ENCODE measurements around the gene CPT1B. TPM values are rescaled to one million over a fixed set of nuclear protein-coding genes. Genes with fewer than 3 reads are reported as not detected.

The CPT1B gene
- total and polyA plus RNA-seq, 2 donors (not counting 3 experiments of a cell fraction or from before 2014, with no cell fraction given) = 7.1 TPM

- H3K9me3 ChIP-seq (replicated peaks; ENCODE audit: control insufficient read depth, insufficient read depth, low read length) = no peaks in the 10 kb centered on the region
- H3K4me1 ChIP-seq (ENCODE audit: control insufficient read depth, extremely low read depth, insufficient read depth, low read length) = no peaks in the 10 kb centered on the region
- FAIRE-seq (peak; percentile 85), DNase-seq (ENCODE audit: low read depth, low spot score) (peak; percentile 53)
- intact Hi-C loops (cut with micrococcal nuclease) = loop anchor here (2.0 kb wide), 1 partner anchor 17 kb away; no protein-coding TSS in a partner anchor
- H3K27ac ChIP-seq (ENCODE audit: insufficient read depth, low read depth, low read length) = no peak overlapping the region
- H3K79me2 ChIP-seq (ENCODE audit: control insufficient read depth, insufficient read depth, low read length) = no peaks in the 10 kb centered on the region
- dilution Hi-C loops (cut with MboI; ENCODE audit: extremely low pct_ligation_motif_present, low sequenced_read_pairs) = no loop called here
- peaks cover 20 to 33% of the 10 kb centered on the region in 2 experiments for H3K27me3 ChIP-seq (ENCODE audit: control insufficient read depth in 2 of 2, insufficient read depth in 2 of 2, low read length in 2 of 2)
- no TSS peak for BruUV-seq (replicated peaks)
- H3K9ac ChIP-seq (replicated peaks; ENCODE audit: extremely low read depth, insufficient read depth, low read length) = no peak overlapping the region
- H3K4me2 ChIP-seq (ENCODE audit: insufficient read depth, low read length) = no peak overlapping the region
- CTCF ChIA-PET = interaction anchor here (0.6 to 2.3 kb wide), 3 partner anchors 18 to 75 kb away, joined by 4 to 9 read pairs (median 7); partner anchors contain the start of genes SCO2 and SYCE3
- no peak overlapping the region for H3K4me3 ChIP-seq (replicated peaks in 1 of 3; ENCODE audit: insufficient read depth in 1 of 3, low read depth in 1 of 3, low read length in 3 of 3)
- no peaks in the 10 kb centered on the region for H4K20me1 ChIP-seq (replicated peaks; ENCODE audit: control insufficient read depth, extremely low read depth, insufficient read depth, low read length)
- H2AFZ ChIP-seq (ENCODE audit: low read depth, low read length) = peak overlapping the region; percentile 17
- no peaks in the 10 kb centered on the region for H3K9me1 ChIP-seq (replicated peaks; ENCODE audit: control insufficient read depth, extremely low read depth, insufficient read depth, low read length)
- POLR2A ChIA-PET = no interaction called here
- H3K36me3 ChIP-seq (ENCODE audit: control insufficient read depth in 2 of 2, extremely low read depth in 1 of 2, insufficient read depth in 2 of 2, low read length in 2 of 2) = no peaks in the 10 kb centered on the region
- peak; percentile 49 to 81 for TF ChIP-seq CTCF (IDR thresholded peaks at IDR 0.05; ENCODE audit: extremely low read depth in 1 of 2, insufficient read depth in 1 of 2, low read depth in 1 of 2, low read length in 2 of 2)
- TF ChIP-seq GATA2 (IDR thresholded peaks at IDR 0.05; ENCODE audit: insufficient read depth, insufficient read length, low read depth, low read length) = no peak
These were observed 34.0 kb downstream of the CPT1B start for GRCh38 chr22:50544078-50544745.

- H3K27ac ChIP-seq (ENCODE audit: insufficient read depth, low read depth, low read length) = no peak overlapping the region
- no peaks in the 10 kb centered on the region for H3K36me3 ChIP-seq (ENCODE audit: control insufficient read depth in 2 of 2, extremely low read depth in 1 of 2, insufficient read depth in 2 of 2, low read length in 2 of 2)
- no peak overlapping the region for H3K9ac ChIP-seq (replicated peaks; ENCODE audit: extremely low read depth, insufficient read depth, low read length)
- no peak overlapping the region for H2AFZ ChIP-seq (ENCODE audit: low read depth, low read length)
- TF ChIP-seq GATA2 (IDR thresholded peaks at IDR 0.05; ENCODE audit: insufficient read depth, insufficient read length, low read depth, low read length) (no peak), FOS (IDR thresholded peaks at IDR 0.05; ENCODE audit: borderline replicate concordance, insufficient read depth, low read length) (no peak), POLR2A (IDR thresholded peaks at IDR 0.05; ENCODE audit: low read depth, low read length) (no peak), MAX (IDR thresholded peaks at IDR 0.05; ENCODE audit: insufficient read depth, insufficient read length) (no peak), MYC (IDR thresholded peaks at IDR 0.05; ENCODE audit: low read depth, low read length) (no peak), JUN (IDR thresholded peaks at IDR 0.05; ENCODE audit: borderline replicate concordance, insufficient read depth, insufficient read length, low read depth) (no peak), CTCF (IDR thresholded peaks at IDR 0.05; ENCODE audit: extremely low read depth in 1 of 2, insufficient read depth in 1 of 2, low read depth in 1 of 2, low read length in 2 of 2) (no peak), POLR2AphosphoS5 (IDR thresholded peaks at IDR 0.05; ENCODE audit: insufficient read depth, low read depth, low read length) (no peak), EZH2 (IDR thresholded peaks at IDR 0.05; ENCODE audit: borderline replicate concordance, low read depth, low read length, severe bottlenecking) (no peak)
- POLR2A ChIA-PET = no interaction called here
- H4K20me1 ChIP-seq (replicated peaks; ENCODE audit: control insufficient read depth, extremely low read depth, insufficient read depth, low read length) = no peaks in the 10 kb centered on the region
- no peaks in the 10 kb centered on the region for H3K9me3 ChIP-seq (replicated peaks; ENCODE audit: control insufficient read depth, insufficient read depth, low read length)
- no peak overlapping the region for H3K4me3 ChIP-seq (replicated peaks in 1 of 3; ENCODE audit: insufficient read depth in 1 of 3, low read depth in 1 of 3, low read length in 3 of 3)
- H3K79me2 ChIP-seq (ENCODE audit: control insufficient read depth, insufficient read depth, low read length) = no peaks in the 10 kb centered on the region
- H3K4me1 ChIP-seq (ENCODE audit: control insufficient read depth, extremely low read depth, insufficient read depth, low read length) = no peaks in the 10 kb centered on the region
- FAIRE-seq = no peak
- no peaks in the 10 kb centered on the region for H3K9me1 ChIP-seq (replicated peaks; ENCODE audit: control insufficient read depth, extremely low read depth, insufficient read depth, low read length)
- no TSS peak for BruUV-seq (replicated peaks)
- no peak overlapping the region for H3K4me2 ChIP-seq (ENCODE audit: insufficient read depth, low read length)
- CTCF ChIA-PET = no interaction called here
- H3K27me3 ChIP-seq (ENCODE audit: control insufficient read depth in 2 of 2, insufficient read depth in 2 of 2, low read length in 2 of 2) = peaks cover 9 to 19% of the 10 kb centered on the region in 2 experiments
- no peak for DNase-seq (ENCODE audit: low read depth, low spot score)
- intact Hi-C loops (cut with micrococcal nuclease) (no loop called here), dilution Hi-C loops (cut with MboI; ENCODE audit: extremely low pct_ligation_motif_present, low sequenced_read_pairs) (no loop called here)
These were observed 35.8 kb downstream of the CPT1B start for GRCh38 chr22:50542416-50542927.

Measured in endothelial cell of umbilical vein (primary cell).